KMS-11 (cell line): ENCODE data around the gene TMEM51.

ENCODE experiments used
- H2AFZ ChIP-seq: fragments of 200-600 bp; sonication (generic); 2 replicates; pipeline ENCODE4 v1.6.1; 2016; ENCODE audit warnings: antibody characterized with exemption, mixed run types, low read depth
- H3K27ac ChIP-seq: fragments of 200-600 bp; sonication (generic); 2 replicates; pipeline ENCODE4 v1.6.1; 2016; ENCODE audit warnings: mild to moderate bottlenecking, mixed run types
- H3K27me3 ChIP-seq: fragments of 200-600 bp; sonication (generic); 2 replicates; pipeline ENCODE4 v1.6.1; 2017; ENCODE audit warnings: mild to moderate bottlenecking, low read depth, mixed run types, moderate library complexity; ENCODE audit not compliant: insufficient read depth
- H3K36me3 ChIP-seq: fragments of 200-600 bp; sonication (generic); 2 replicates; pipeline ENCODE4 v1.6.1; 2017; ENCODE audit warnings: mild to moderate bottlenecking, mixed run types; ENCODE audit not compliant: insufficient read depth
- H3K4me1 ChIP-seq: fragments of 200-600 bp; sonication (generic); 2 replicates; pipeline ENCODE4 v1.6.1; 2016; ENCODE audit warnings: mild to moderate bottlenecking, low read depth, mixed run types; ENCODE audit not compliant: poor library complexity, severe bottlenecking
- H3K4me2 ChIP-seq: fragments of 200-600 bp; sonication (generic); 2 replicates; pipeline ENCODE4 v1.7.0; 2016; ENCODE audit warnings: mild to moderate bottlenecking, mixed run types
- H3K4me3 ChIP-seq: fragments of 200-600 bp; sonication (generic); IDR thresholded peaks from 2 replicates; pipeline ENCODE4 v1.6.1; 2017; ENCODE audit warnings: low read depth, low read length, mixed read lengths; ENCODE audit not compliant: insufficient read depth
- H3K79me2 ChIP-seq: fragments of 200-600 bp; sonication (generic); 2 replicates; pipeline ENCODE4 v1.6.1; 2016; ENCODE audit warnings: low read depth, mixed run types; ENCODE audit not compliant: insufficient read depth
- H3K9ac ChIP-seq: fragments of 200-600 bp; sonication (generic); 2 replicates; pipeline ENCODE4 v1.6.1; 2016; ENCODE audit warnings: mild to moderate bottlenecking, mixed run types
- H4K20me1 ChIP-seq: fragments of 200-600 bp; sonication (generic); 2 replicates; pipeline ENCODE4 v1.6.1; 2016; ENCODE audit warnings: mild to moderate bottlenecking, mixed run types; ENCODE audit not compliant: insufficient read depth
- CTCF ChIP-seq: fragments of 200-600 bp; sonication (generic); conservative IDR thresholded peaks from 2 replicates; pipeline ENCODE4 v1.6.1; 2017; ENCODE audit warnings: low read depth, mild to moderate bottlenecking, antibody characterized with exemption, low read length, moderate library complexity, mixed read lengths

TMEM51 gene

GRCh38 chr1:15196069-15196468, 42.5 kb downstream of the TMEM51 start:
- Histone ChIP-seq H3K9ac (no peak overlapping the region), H3K36me3 (no peaks in the 10 kb centered on the region), H3K27ac (no peak overlapping the region), H2AFZ (no peak overlapping the region), H4K20me1 (no peaks in the 10 kb centered on the region), H3K4me2 (no peak overlapping the region), H3K27me3 (no peaks in the 10 kb centered on the region), H3K4me3 (no peak overlapping the region), H3K4me1 (no peaks in the 10 kb centered on the region), H3K79me2 (no peaks in the 10 kb centered on the region)
- no peak for TF ChIP-seq CTCF

- Histone ChIP-seq H3K27me3 (no peaks in the 10 kb centered on the region), H3K79me2 (no peaks in the 10 kb centered on the region), H3K9ac (no peak overlapping the region), H3K36me3 (no peaks in the 10 kb centered on the region), H3K4me3 (no peak overlapping the region), H3K4me2 (no peak overlapping the region), H3K4me1 (no peaks in the 10 kb centered on the region), H3K27ac (no peak overlapping the region), H4K20me1 (no peaks in the 10 kb centered on the region), H2AFZ (no peak overlapping the region)
- no peak for TF ChIP-seq CTCF
Measured at GRCh38 chr1:15196807-15197530, 43.4 kb downstream of the TMEM51 start.

- Histone ChIP-seq H2AFZ (no peak overlapping the region), H3K4me2 (no peak overlapping the region), H3K79me2 (no peaks in the 10 kb centered on the region), H3K36me3 (no peaks in the 10 kb centered on the region), H3K4me1 (no peaks in the 10 kb centered on the region), H3K27me3 (no peaks in the 10 kb centered on the region), H4K20me1 (no peaks in the 10 kb centered on the region), H3K9ac (no peak overlapping the region), H3K27ac (no peak overlapping the region), H3K4me3 (no peak overlapping the region)
- TF ChIP-seq CTCF = no peak
Measured at GRCh38 chr1:15197591-15198447, 44.3 kb downstream of the TMEM51 start.

- H2AFZ ChIP-seq = no peak overlapping the region
- H3K36me3 ChIP-seq = no peaks in the 10 kb centered on the region
- no peaks in the 10 kb centered on the region for H4K20me1 ChIP-seq
- no peak for TF ChIP-seq CTCF
- H3K27ac ChIP-seq = no peak overlapping the region
- no peaks in the 10 kb centered on the region for H3K27me3 ChIP-seq
- H3K4me2 ChIP-seq = no peak overlapping the region
- H3K4me1 ChIP-seq = no peaks in the 10 kb centered on the region
- no peak overlapping the region for H3K9ac ChIP-seq
- H3K4me3 ChIP-seq = no peak overlapping the region
- H3K79me2 ChIP-seq = no peaks in the 10 kb centered on the region
Measured at GRCh38 chr1:15198684-15199083, 45.1 kb downstream of the TMEM51 start.
